Cardiac fibroblast (primary cell): ENCODE measurements around the gene DUT.

ENCODE experiments used
- DNase-seq, 2 donors: peaks; one replicate each; pipeline versions ENCODE4 v3.0.0 to v3.0.0-alpha.2; 2010; ENCODE audit warnings: low read depth in 2 of 2
- H3K4me3 ChIP-seq, 2 donors: replicated peaks in 1 of 2; 1 replicate in 1 of 2; 2 replicates in 1 of 2; pipeline ENCODE4 v1.5.1; 2011; ENCODE audit warnings: low read depth in 2 of 2, low read length in 2 of 2, mild to moderate bottlenecking in 2 of 2, moderate library complexity in 1 of 2
- CTCF ChIP-seq: IDR thresholded peaks from one replicate; pipeline ENCODE4 v1.5.1; 2011; ENCODE audit warnings: low read depth, mild to moderate bottlenecking, low read length, inconsistent platforms

DUT gene

GRCh38 chr15:48336940-48337339 is 5.7 kb downstream of the DUT start:
- peak in 1 of 2 donors; percentile 13 for DNase-seq
- TF ChIP-seq CTCF, result peak; percentile 23
- no peak overlapping the region for H3K4me3 ChIP-seq

- DNase-seq, result no peak
- TF ChIP-seq CTCF, result no peak
- H3K4me3 ChIP-seq, result no peak overlapping the region
Measured at GRCh38 chr15:48337607-48338006, 6.4 kb downstream of the DUT start.

GRCh38 chr15:48340111-48340510 is 8.9 kb downstream of the DUT start:
- H3K4me3 ChIP-seq, result no peak overlapping the region
- DNase-seq, result no peak
- no peak for TF ChIP-seq CTCF

GRCh38 chr15:48343865-48344264 is 12.6 kb downstream of the DUT start:
- TF ChIP-seq CTCF, result no peak
- DNase-seq, result no peak
- H3K4me3 ChIP-seq, result no peak overlapping the region

GRCh38 chr15:48345516-48345915 is 14.3 kb downstream of the DUT start:
- no peak for TF ChIP-seq CTCF
- DNase-seq, result no peak
- no peak overlapping the region for H3K4me3 ChIP-seq

DNA sequence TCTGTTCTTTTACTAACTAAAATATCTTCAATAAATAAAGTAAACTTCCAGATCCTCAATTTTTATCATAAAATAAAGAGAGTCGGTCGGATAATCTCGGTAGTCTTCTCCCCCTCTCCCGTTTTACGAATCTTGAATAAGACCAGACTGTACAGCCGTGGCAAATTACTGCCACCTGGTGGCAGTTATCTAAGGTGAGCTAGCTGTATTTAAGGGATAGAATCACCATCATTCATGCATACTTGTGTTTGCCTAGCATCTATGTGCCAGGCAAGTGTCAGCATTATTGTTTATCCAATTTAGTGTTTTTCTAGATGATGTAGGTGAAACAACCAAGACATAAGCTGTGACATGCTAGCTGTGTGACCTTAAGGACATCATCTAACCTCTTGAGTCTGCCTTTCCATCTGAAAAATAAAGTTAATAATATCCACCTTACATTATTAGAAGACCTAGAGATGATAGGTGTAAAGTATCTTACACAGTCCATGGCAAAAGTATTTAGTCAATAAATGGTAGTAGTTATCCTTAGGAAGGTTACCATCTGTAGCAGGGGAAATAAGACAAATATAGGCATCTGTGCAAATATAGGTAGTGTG is 21.3 kb downstream of the DUT start:
- no peak overlapping the region for H3K4me3 ChIP-seq
- peak; percentile 84 for TF ChIP-seq CTCF
- peak; percentile 78 to 82 for DNase-seq

DNA sequence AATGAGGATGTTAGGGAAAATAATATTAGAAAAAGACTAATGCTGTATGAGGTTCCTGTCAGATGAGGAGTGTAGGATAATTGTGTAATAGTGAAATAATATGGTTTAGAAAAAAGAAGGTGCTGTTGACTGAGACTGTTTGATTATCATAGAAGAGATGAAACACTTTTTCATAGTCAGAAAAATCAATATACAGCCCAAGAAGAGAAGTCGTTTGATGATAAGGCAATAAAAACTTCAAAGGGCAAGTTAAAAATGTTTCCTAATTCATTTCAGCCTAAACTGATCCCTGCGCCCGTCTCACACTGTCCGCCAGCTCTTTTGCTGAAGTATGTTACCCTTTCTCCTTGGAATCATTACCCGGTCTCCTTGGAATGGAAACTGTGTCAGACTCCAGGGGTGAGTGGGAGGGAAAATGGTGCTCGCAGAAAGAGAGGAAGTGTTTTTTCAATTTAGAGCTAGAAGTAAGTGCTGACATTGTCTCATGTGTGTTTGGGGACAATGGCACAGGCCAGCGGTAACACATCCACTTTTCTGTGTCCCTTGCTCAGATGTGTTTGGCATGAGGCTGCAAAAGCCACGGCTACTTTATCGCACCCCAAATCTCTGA is 23.6 kb downstream of the DUT start:
- no peak for TF ChIP-seq CTCF
- no peak for DNase-seq
- no peak overlapping the region for H3K4me3 ChIP-seq
